Ishikawa (cell line): Measurements from ENCODE around the gene ZNF536.

Experiments used
- CEBPB ChIP-seq: IDR thresholded peaks from 2 replicates; pipeline ENCODE4 v1.6.1; 2012
- CREB1 ChIP-seq: IDR thresholded peaks from 2 replicates; pipeline ENCODE4 v1.6.1; 2012; ENCODE audit warnings: low read depth
- EGR1 ChIP-seq: IDR thresholded peaks from 2 replicates; pipeline ENCODE4 v1.6.1; 2012
- EP300 ChIP-seq: IDR thresholded peaks from 2 replicates; pipeline ENCODE4 v1.6.1; 2012; ENCODE audit warnings: borderline replicate concordance
- FOXM1 ChIP-seq: IDR thresholded peaks from 2 replicates; pipeline ENCODE4 v1.6.1; 2012; ENCODE audit warnings: low read depth, borderline replicate concordance
- MAX ChIP-seq: IDR thresholded peaks from 2 replicates; pipeline ENCODE4 v1.6.1; 2012
- NFIC ChIP-seq: IDR thresholded peaks from 2 replicates; pipeline ENCODE4 v1.6.1; 2012
- RAD21 ChIP-seq: IDR thresholded peaks from 2 replicates; pipeline ENCODE4 v1.6.1; 2012; ENCODE audit warnings: low read depth
- TAF1 ChIP-seq: IDR thresholded peaks from 2 replicates; pipeline ENCODE4 v1.6.1; 2012; ENCODE audit warnings: low read depth, mild to moderate bottlenecking
- TCF12 ChIP-seq: IDR thresholded peaks from 2 replicates; pipeline ENCODE4 v1.6.1; 2012; ENCODE audit warnings: low read depth
- TEAD4 ChIP-seq: IDR thresholded peaks from 2 replicates; pipeline ENCODE4 v1.6.1; 2012
- USF1 ChIP-seq: IDR thresholded peaks from 2 replicates; pipeline ENCODE4 v1.6.1; 2012
- YY1 ChIP-seq: IDR thresholded peaks from 2 replicates; pipeline ENCODE4 v1.6.1; 2012; ENCODE audit warnings: low read depth
- ZBTB7A ChIP-seq: IDR thresholded peaks from 2 replicates; pipeline ENCODE4 v1.6.1; 2012; ENCODE audit warnings: low read depth
- TF ChIP-seq, protein P1 (sequence below): IDR thresholded peaks from 2 replicates; pipeline ENCODE4 v1.6.1; 2012; ENCODE audit warnings: low read depth, mild to moderate bottlenecking

ZNF536 gene

DNA sequence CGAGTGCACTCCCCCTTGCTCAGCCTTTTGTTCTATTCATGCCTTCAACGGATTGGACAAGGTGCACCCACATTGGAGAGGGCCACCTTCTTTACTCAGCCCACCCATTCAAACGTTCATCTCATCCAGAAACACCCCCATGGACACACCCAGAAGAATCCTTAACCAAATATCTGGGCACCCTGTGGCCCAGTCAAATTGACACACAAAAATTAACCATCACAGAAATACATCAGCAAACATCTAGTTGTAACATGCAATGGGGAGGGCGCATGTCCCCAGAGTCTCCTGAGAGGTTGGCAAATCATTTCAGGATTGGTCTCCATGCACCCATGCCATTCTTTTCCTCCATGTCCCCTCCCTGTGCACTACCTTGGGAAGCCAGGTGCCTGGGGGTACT is 167.1 kb downstream of the ZNF536 start:
- TF ChIP-seq, protein P1, sequence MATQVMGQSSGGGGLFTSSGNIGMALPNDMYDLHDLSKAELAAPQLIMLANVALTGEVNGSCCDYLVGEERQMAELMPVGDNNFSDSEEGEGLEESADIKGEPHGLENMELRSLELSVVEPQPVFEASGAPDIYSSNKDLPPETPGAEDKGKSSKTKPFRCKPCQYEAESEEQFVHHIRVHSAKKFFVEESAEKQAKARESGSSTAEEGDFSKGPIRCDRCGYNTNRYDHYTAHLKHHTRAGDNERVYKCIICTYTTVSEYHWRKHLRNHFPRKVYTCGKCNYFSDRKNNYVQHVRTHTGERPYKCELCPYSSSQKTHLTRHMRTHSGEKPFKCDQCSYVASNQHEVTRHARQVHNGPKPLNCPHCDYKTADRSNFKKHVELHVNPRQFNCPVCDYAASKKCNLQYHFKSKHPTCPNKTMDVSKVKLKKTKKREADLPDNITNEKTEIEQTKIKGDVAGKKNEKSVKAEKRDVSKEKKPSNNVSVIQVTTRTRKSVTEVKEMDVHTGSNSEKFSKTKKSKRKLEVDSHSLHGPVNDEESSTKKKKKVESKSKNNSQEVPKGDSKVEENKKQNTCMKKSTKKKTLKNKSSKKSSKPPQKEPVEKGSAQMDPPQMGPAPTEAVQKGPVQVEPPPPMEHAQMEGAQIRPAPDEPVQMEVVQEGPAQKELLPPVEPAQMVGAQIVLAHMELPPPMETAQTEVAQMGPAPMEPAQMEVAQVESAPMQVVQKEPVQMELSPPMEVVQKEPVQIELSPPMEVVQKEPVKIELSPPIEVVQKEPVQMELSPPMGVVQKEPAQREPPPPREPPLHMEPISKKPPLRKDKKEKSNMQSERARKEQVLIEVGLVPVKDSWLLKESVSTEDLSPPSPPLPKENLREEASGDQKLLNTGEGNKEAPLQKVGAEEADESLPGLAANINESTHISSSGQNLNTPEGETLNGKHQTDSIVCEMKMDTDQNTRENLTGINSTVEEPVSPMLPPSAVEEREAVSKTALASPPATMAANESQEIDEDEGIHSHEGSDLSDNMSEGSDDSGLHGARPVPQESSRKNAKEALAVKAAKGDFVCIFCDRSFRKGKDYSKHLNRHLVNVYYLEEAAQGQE, result no peak
- TF ChIP-seq EGR1, result no peak
- no peak for TF ChIP-seq ZBTB7A
- no peak for TF ChIP-seq CEBPB
- TF ChIP-seq TAF1, result no peak
- no peak for TF ChIP-seq USF1
- no peak for TF ChIP-seq TCF12
- TF ChIP-seq YY1, result no peak
- no peak for TF ChIP-seq MAX
- TF ChIP-seq RAD21, result no peak
- no peak for TF ChIP-seq TEAD4
- no peak for TF ChIP-seq CREB1
- TF ChIP-seq EP300, result no peak
- no peak for TF ChIP-seq FOXM1
- no peak for TF ChIP-seq NFIC

GRCh38 chr19:30539981-30540380 is 167.8 kb downstream of the ZNF536 start:
- no peak for TF ChIP-seq CREB1
- no peak for TF ChIP-seq EP300
- TF ChIP-seq TAF1, result no peak
- TF ChIP-seq, protein P1, result no peak
- TF ChIP-seq RAD21, result no peak
- no peak for TF ChIP-seq EGR1
- TF ChIP-seq YY1, result no peak
- no peak for TF ChIP-seq CEBPB
- no peak for TF ChIP-seq FOXM1
- TF ChIP-seq NFIC, result no peak
- TF ChIP-seq USF1, result no peak
- TF ChIP-seq MAX, result no peak
- TF ChIP-seq TCF12, result no peak

- no peak for TF ChIP-seq ZBTB7A
These were observed 168.6 kb downstream of the ZNF536 start for GRCh38 chr19:30540761-30541160.

DNA sequence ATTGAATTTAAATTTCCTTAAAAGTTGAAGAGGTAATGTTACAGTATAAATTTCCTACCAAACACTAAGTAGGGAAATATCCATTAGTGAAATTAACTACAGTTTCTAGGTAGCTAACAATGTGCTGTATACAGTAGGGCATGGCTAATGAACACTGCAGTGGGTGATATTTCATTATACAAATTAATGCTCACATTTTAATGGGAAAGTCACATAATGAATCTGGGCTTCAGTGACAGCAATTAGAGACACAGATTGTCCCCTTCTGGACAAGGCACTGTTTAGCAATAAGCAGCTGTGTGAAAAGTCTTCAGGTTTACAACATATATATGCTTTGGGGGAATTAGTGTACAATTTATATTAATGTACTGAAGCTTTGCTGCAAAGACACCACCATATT is 169.4 kb downstream of the ZNF536 start:
- TF ChIP-seq MAX (no peak), YY1 (no peak), USF1 (no peak), RAD21 (no peak), NFIC (no peak), TAF1 (no peak), TCF12 (no peak), TEAD4 (no peak), CEBPB (no peak), EGR1 (no peak)
- TF ChIP-seq, protein P1, result no peak
